GM06990 (cell line): ENCODE data around the gene ADAP1.

ENCODE experiments used
- DNase-seq: peaks from one replicate; pipeline ENCODE4 v3.0.0-alpha.2; 2011; ENCODE audit not compliant: insufficient read length; ENCODE audit errors: extremely low read depth
- H3K27me3 ChIP-seq: replicated peaks from 2 replicates; pipeline ENCODE4 v1.6.0; 2011; ENCODE audit warnings: low read length; ENCODE audit not compliant: control insufficient read depth, insufficient read depth
- H3K36me3 ChIP-seq: 2 replicates; pipeline ENCODE4 v1.5.1; 2011; ENCODE audit warnings: low read length; ENCODE audit not compliant: control insufficient read depth, insufficient read depth
- H3K4me3 ChIP-seq: replicated peaks from 2 replicates; pipeline ENCODE4 v1.5.1; 2011; ENCODE audit warnings: low read depth, mild to moderate bottlenecking, control low read depth, low read length
- CTCF ChIP-seq: IDR thresholded peaks from 2 replicates; pipeline ENCODE4 v1.5.1; 2011; ENCODE audit warnings: low read length, control low read depth, mild to moderate bottlenecking, inconsistent platforms; ENCODE audit not compliant: insufficient read depth, poor library complexity, severe bottlenecking

Gene ADAP1

GRCh38 chr7:918441-919113, 35.9 kb downstream of the ADAP1 start:
- no peak for TF ChIP-seq CTCF
- peaks cover 1% of the 10 kb centered on the region; the same call in 1 of the 2 replicates for H3K36me3 ChIP-seq
- DNase-seq, result no peak
- H3K4me3 ChIP-seq, result no peak overlapping the region
- H3K27me3 ChIP-seq, result no peaks in the 10 kb centered on the region

- Histone ChIP-seq H3K4me3 (no peak overlapping the region), H3K36me3 (peaks cover 1% of the 10 kb centered on the region; the same call in 1 of the 2 replicates), H3K27me3 (no peaks in the 10 kb centered on the region)
- DNase-seq, result no peak
- TF ChIP-seq CTCF, result no peak
Observed at GRCh38 chr7:918118-918425, 36.4 kb downstream of the ADAP1 start.

GRCh38 chr7:917255-918117, 37.0 kb downstream of the ADAP1 start:
- peaks cover 1% of the 10 kb centered on the region; the same call in 1 of the 2 replicates for H3K36me3 ChIP-seq
- TF ChIP-seq CTCF, result no peak
- H3K4me3 ChIP-seq, result no peak overlapping the region
- H3K27me3 ChIP-seq, result no peaks in the 10 kb centered on the region
- DNase-seq, result no peak

- no peak for DNase-seq
- Histone ChIP-seq H3K27me3 (no peaks in the 10 kb centered on the region), H3K4me3 (no peak overlapping the region), H3K36me3 (peaks cover 1% of the 10 kb centered on the region; the same call in 1 of the 2 replicates)
- no peak for TF ChIP-seq CTCF
Observed at GRCh38 chr7:916291-916941, 38.1 kb downstream of the ADAP1 start.

- Histone ChIP-seq H3K4me3 (no peak overlapping the region), H3K36me3 (peaks cover 1% of the 10 kb centered on the region; the same call in 1 of the 2 replicates), H3K27me3 (no peaks in the 10 kb centered on the region)
- no peak for DNase-seq
- TF ChIP-seq CTCF, result no peak
Observed at GRCh38 chr7:915291-916218, 38.9 kb downstream of the ADAP1 start.
